Tibial artery (tissue), 4 donors: ENCODE measurements around the gene SULT1A2.
"Not testable (repeated sequence)": the region's sequence is repeated elsewhere in the genome, so short reads cannot be mapped to it uniquely, and the experiment has no call there.

Experiments used
- DNase-seq, 2 donors: peaks; one replicate each; pipeline ENCODE4 v3.0.0-alpha.2; 2019
- H3K27ac ChIP-seq, 2 donors: fragments of 200-600 bp; sonication (generic) in 1 of 2; 1 replicate in 1 of 2; 2 replicates in 1 of 2; pipeline ENCODE4 v1.5.1; 2018 to 2019; ENCODE audit warnings: mild to moderate bottlenecking in 1 of 2
- H3K27me3 ChIP-seq, 2 donors: fragments of 200-600 bp; sonication (generic) in 1 of 2; one replicate each; pipeline versions ENCODE4 v1.5.1 to v1.6.0; 2016 to 2019
- H3K36me3 ChIP-seq, 3 donors: fragments of 200-600 bp; sonication (generic) in 2 of 3; one replicate each; pipeline ENCODE4 v1.5.1; 2016 to 2019; ENCODE audit warnings: mild to moderate bottlenecking in 2 of 3
- H3K4me1 ChIP-seq, 4 donors: fragments of 200-600 bp; sonication (generic) in 2 of 4; 1 replicate in 3 of 4; 2 replicates in 1 of 4; pipeline ENCODE4 v1.5.1; 2016 to 2019
- H3K4me3 ChIP-seq, 2 donors: fragments of 200-600 bp; sonication (generic) in 1 of 2; 1 replicate in 1 of 2; 2 replicates in 1 of 2; pipeline ENCODE4 v1.5.1; 2018 to 2019; ENCODE audit warnings: mild to moderate bottlenecking in 2 of 2
- H3K9me3 ChIP-seq, 3 donors: fragments of 200-600 bp; sonication (generic) in 1 of 3; one replicate each; pipeline ENCODE4 v1.5.1; 2016 to 2019
- intact Hi-C: fragments of 100-400 bp; cut with DNase I; formaldehyde crosslinking; loops from one replicate; pipeline ENCODE4 v1.15.0; 2023; ENCODE audit warnings: low total_unique reads
- TF ChIP-seq, protein P1 (sequence below), 2 experiments: fragments of 200-600 bp in 1 of 2; fragments of 450-650 bp in 1 of 2; IDR thresholded peaks; one replicate each; pipeline ENCODE4 v1.5.1; 2017 to 2019; ENCODE audit warnings: antibody characterized with exemption in 2 of 2, mild to moderate bottlenecking in 1 of 2, moderate library complexity in 1 of 2

SULT1A2 gene

DNA sequence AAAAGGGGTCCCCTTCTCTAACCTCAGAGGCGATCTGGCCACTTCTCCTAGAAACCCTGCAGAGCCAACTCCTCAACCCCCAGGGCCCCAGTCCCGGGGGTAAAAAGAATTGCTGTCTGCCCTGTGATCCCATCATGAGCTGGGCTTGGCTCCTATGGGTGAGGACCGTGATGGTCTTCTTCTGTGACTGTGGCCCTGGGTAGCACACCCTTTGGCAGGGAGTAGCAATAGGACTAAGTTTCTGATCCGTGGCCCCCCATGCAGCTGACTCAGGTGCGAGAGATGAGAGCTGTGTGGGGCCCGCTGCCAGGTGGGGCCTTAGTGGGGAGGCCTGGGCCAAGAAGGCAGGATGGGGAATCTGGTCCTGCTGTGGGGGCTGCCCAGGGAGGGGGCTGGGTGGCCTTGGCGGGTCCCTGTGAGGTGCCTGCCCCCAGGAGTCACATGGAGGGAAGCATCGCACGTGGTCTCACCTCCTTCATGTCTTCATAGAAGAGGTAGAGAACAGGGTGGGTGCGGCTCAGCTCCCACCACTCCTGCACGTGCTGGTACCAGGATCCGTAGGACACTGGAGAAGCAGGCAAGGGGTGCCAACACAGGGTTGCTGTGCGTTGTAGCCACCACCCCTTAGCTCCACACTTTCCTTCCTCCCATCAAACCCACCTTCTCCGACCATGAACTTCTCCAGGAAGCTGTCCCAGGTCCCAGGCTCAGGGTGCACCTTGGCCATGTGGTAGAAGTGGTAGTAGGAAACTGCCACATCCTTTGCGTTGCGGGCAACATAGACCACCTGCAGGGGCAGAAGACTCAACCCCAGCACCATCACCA lies 9.7 kb upstream of the SULT1A2 start:
- Histone ChIP-seq H3K4me3 (no peak overlapping the region), H3K27me3 (peaks cover 0 to 23% of the 10 kb centered on the region in 2 donors), H3K36me3 (no peaks in the 10 kb centered on the region), H3K27ac (no peak overlapping the region), H3K9me3 (no peaks in the 10 kb centered on the region), H3K4me1 (peaks cover 0 to 6% (median 0%) of the 10 kb centered on the region in 4 donors)
- TF ChIP-seq, protein P1, sequence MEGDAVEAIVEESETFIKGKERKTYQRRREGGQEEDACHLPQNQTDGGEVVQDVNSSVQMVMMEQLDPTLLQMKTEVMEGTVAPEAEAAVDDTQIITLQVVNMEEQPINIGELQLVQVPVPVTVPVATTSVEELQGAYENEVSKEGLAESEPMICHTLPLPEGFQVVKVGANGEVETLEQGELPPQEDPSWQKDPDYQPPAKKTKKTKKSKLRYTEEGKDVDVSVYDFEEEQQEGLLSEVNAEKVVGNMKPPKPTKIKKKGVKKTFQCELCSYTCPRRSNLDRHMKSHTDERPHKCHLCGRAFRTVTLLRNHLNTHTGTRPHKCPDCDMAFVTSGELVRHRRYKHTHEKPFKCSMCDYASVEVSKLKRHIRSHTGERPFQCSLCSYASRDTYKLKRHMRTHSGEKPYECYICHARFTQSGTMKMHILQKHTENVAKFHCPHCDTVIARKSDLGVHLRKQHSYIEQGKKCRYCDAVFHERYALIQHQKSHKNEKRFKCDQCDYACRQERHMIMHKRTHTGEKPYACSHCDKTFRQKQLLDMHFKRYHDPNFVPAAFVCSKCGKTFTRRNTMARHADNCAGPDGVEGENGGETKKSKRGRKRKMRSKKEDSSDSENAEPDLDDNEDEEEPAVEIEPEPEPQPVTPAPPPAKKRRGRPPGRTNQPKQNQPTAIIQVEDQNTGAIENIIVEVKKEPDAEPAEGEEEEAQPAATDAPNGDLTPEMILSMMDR (IDR thresholded peaks at IDR 0.05), result no peak
- intact Hi-C loops, result loop anchor here (5.0 kb wide), 1 partner anchor 34 kb away; no protein-coding TSS in a partner anchor
- DNase-seq, result peak in 1 of 2 donors; percentile 54

DNA sequence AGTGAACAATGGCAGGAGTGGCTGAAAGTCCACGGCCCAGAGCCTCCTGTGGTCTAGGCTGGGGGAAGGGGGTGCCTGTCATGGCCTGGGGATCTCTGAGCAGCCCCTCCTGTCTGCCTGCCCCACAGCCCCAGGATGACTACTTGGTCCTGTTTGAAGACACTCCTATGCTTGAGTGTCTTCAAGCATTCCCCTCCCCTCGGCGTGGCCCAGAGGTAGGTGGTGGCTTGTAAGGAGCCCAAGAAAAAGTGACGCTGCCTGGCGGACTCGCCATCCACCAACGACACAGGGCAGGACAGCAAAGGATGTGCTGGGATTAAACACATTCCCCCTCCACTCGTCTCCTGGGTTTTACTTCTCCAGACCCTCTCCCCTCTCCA lies 7.3 kb upstream of the SULT1A2 start:
- no peaks in the 10 kb centered on the region for H3K4me1 ChIP-seq
- no peak for DNase-seq
- no peak overlapping the region for H3K4me3 ChIP-seq
- no peaks in the 10 kb centered on the region for H3K36me3 ChIP-seq
- intact Hi-C loops, result no loop called here
- peaks cover 0 to 19% of the 10 kb centered on the region in 2 donors for H3K27me3 ChIP-seq
- TF ChIP-seq, protein P1 (IDR thresholded peaks at IDR 0.05), result no peak
- no peaks in the 10 kb centered on the region for H3K9me3 ChIP-seq
- H3K27ac ChIP-seq, result no peak overlapping the region

DNA sequence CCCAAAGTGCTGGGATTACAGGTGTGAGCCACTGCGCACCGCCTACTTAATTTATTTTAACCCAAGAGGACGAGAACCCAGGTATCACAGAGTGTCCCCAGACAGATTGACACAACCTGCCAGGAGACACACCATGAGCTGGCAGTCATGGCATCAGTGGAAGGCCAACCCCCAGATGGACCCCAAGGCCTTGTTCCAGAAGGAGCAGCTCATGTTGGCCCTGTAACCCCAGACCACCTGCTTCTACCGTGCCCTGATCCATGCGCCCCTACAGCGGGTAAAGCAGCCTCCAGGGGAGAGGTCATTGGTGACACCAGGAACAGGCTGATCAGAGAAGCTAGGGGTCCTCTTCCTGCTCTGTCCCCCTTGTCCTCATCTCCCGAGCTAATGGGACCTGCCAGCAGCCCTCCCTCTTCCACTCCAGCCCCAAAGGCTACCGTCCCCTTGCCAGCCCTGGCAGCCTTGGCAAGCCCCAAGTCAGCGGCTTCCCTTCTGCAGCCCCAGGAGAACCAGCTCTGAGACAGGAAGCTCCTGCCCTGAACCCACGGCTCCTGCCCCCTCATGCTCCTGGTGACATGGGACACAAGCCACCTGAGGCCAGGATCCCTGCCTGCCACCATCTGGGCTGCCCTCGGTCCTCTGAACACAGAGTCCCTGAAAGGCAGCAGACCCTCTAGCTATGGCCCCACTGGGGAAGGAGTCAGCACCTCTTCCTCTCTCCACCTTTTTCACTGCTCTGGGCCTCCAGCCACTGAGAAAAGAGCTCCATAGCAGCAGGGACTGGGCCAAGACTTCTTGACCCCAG lies 6.7 kb upstream of the SULT1A2 start:
- H3K4me3 ChIP-seq, result no peak overlapping the region
- TF ChIP-seq, protein P1 (IDR thresholded peaks at IDR 0.05), result no peak
- H3K27me3 ChIP-seq, result peaks cover 0 to 19% of the 10 kb centered on the region in 2 donors
- no peaks in the 10 kb centered on the region for H3K4me1 ChIP-seq
- no peaks in the 10 kb centered on the region for H3K9me3 ChIP-seq
- no peak for DNase-seq
- no peak overlapping the region for H3K27ac ChIP-seq
- intact Hi-C loops, result no loop called here
- no peaks in the 10 kb centered on the region for H3K36me3 ChIP-seq

DNA sequence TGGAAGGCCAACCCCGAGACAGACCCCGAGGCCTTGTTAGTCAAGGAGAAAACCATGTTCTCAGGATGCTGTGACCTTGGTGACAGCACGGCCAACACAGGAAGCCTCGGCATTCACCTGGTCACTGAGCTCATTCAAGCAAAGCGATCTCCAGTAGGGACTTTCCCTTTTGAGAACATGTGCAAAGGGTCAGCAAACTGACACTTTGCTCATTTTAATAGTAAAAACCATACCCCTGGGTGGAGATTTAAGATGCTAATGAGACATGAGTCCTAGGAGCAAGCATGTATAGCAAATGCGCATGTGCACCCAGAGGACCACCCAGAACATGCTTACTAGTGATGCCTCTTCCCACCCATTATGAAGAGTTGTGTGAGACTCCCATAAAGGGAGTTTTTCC lies 5.7 kb upstream of the SULT1A2 start:
- H3K4me3 ChIP-seq, result no peak overlapping the region
- no peaks in the 10 kb centered on the region for H3K4me1 ChIP-seq
- H3K27me3 ChIP-seq, result peaks cover 0 to 26% of the 10 kb centered on the region in 2 donors
- no peak for DNase-seq
- no peak overlapping the region for H3K27ac ChIP-seq
- intact Hi-C loops, result no loop called here
- no peaks in the 10 kb centered on the region for H3K9me3 ChIP-seq
- H3K36me3 ChIP-seq, result no peaks in the 10 kb centered on the region
- TF ChIP-seq, protein P1 (IDR thresholded peaks at IDR 0.05), result no peak

DNA sequence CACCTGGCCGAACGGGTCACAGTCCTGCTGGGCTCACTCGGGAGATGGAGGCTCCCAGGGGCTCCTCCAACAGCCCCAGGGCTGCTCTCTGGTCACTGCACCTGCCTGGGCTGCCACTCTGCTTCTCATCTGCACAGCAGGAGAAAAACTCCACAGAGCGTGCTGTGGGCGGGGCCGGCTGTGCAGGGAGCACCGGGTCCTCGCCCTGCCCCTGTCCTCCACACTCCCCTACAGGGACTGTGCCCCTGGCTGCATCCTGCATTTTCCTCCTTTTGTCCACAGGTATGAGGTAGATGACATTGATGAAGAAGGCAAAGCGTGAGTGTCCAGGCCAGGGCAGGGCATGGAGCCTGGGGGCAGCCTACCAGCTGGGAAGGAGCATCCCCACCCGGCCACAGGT lies 5.2 kb upstream of the SULT1A2 start:
- DNase-seq, H3K4me3 ChIP-seq, intact Hi-C loops, H3K27ac ChIP-seq, H3K9me3 ChIP-seq, H3K4me1 ChIP-seq, H3K36me3 ChIP-seq: not testable (repeated sequence)
- peaks cover 0 to 30% of the 10 kb centered on the region in 2 donors for H3K27me3 ChIP-seq

DNA sequence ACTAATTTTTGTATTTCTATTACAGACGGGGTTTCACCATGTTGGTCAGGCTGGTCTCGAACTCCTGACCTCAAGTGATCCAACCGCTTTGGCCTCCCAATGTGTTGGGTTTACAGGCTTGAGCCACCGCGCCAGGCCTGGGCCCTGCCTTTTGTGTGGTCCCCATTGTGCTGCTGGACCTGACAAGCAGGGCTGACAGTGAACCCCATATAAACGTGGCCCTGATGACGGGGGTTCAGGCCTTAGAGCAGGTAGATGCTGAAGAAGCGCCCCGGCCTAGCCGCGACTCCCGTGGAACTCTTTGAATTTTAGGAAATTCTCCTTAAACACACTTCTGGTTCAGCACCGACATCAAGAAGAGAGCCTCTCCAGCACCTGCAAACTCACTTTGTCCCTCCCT lies 4.7 kb upstream of the SULT1A2 start:
- intact Hi-C loops, H3K4me1 ChIP-seq, DNase-seq, H3K36me3 ChIP-seq, H3K4me3 ChIP-seq, H3K9me3 ChIP-seq, H3K27ac ChIP-seq: not testable (repeated sequence)
- H3K27me3 ChIP-seq, result peaks cover 0 to 29% of the 10 kb centered on the region in 2 donors

DNA sequence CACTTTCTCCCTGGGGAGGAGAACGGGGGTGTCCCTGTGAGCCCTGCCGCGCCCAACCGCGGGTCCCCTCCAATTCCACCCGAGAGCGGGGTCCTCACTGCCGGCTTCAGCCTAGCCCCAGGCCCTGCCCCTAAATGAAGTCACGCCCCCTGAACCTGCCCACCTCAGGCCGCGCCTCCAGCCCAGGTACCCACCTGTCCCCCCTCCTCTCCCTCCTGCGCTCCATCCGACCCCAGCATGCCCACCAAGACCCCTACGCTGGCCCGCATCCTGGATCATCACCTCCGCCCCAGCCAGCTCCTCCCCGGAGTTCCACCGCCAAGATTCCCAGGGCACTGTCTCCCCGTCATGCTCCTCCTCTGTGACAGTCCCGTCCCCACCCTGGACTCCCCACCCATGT lies 4.1 kb upstream of the SULT1A2 start:
- H3K9me3 ChIP-seq, H3K36me3 ChIP-seq, H3K27ac ChIP-seq, DNase-seq, H3K4me1 ChIP-seq, H3K4me3 ChIP-seq, intact Hi-C loops: not testable (repeated sequence)
- H3K27me3 ChIP-seq, result peaks cover 0 to 29% of the 10 kb centered on the region in 2 donors

DNA sequence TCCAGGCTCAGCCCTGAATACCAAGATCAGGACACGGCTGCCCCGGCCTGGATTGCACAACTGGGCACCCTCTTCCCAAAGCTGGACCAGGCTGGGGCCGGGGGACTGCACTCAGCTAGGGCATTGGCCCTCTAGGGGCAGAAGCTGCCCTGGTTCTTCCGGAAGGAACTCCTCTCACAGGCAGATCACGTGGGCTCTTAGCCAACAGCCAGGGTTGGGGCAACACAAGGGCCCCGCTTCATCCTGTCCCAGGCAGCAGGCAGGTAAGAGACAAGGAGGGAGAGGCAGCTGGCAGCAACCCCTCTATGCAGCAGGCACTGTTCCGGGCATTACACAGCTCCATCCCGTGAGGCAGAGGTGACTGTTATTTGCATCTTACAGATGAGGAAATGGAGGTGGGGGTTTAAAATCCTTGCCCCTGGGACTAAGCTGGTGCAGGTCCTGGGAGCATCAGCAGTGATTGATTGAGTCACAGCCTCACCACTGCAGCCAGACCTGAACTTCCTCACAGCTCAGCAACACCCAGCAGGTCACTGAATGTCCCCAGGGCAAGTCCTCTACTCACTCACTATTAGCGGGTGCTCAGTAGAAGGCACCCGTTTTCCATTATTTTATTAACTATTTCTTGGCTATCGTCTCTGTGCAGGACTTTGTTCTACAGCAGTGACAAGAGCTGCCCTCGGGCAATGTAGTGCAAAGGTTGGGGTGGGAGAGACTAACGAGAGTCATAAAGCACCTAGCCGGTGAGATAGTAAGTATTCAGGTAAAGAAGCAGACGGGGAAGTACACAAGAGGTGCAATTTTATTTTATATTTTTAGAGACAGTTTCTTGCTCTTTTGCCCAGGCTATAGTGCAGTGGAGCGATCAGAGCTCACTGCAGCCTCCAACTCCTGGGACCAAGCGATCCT lies 2.8 kb upstream of the SULT1A2 start:
- peaks cover 0 to 32% of the 10 kb centered on the region in 2 donors for H3K27me3 ChIP-seq
- H3K36me3 ChIP-seq, H3K27ac ChIP-seq, H3K9me3 ChIP-seq, H3K4me1 ChIP-seq, intact Hi-C loops, H3K4me3 ChIP-seq, DNase-seq: not testable (repeated sequence)
